Peyer's patch (tissue), 4 donors: ENCODE measurements around the gene MCEE.

Source experiments
- POLR2A ChIP-seq, 2 donors: fragments of 450-650 bp; IDR thresholded peaks; one replicate each; pipeline ENCODE4 v1.5.1; 2017; ENCODE audit warnings: antibody characterized with exemption in 2 of 2, mild to moderate bottlenecking in 2 of 2, moderate library complexity in 2 of 2
- TF ChIP-seq, protein P1 (sequence below), 6 experiments: fragments of 450-650 bp in 4 of 6; fragments of 200-600 bp in 2 of 6; sonication (generic) in 1 of 6; IDR thresholded peaks; one replicate each; pipeline ENCODE4 v1.5.1; 2017 to 2019; ENCODE audit warnings: antibody characterized with exemption in 6 of 6, mild to moderate bottlenecking in 3 of 6, moderate library complexity in 1 of 6

DNA sequence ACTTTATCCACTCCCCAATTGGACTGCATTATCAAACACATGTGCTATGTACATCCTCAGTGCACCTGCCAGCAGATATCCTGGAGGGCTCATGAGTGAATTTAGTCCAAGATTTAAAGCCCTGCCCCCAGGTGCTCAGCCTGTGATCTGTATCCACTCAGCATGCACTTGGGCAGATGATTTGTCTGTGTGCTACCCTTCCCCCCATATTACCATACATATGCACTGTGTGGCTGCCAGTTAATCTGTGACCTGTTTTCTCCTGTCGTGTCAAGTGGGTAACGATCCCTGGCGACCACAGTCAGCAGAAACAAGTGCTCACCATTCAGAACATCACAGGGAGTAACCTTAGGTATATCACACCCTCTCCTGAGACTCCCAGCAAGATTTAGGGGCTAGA, 51.4 kb downstream of the MCEE start:
- TF ChIP-seq, protein P1, sequence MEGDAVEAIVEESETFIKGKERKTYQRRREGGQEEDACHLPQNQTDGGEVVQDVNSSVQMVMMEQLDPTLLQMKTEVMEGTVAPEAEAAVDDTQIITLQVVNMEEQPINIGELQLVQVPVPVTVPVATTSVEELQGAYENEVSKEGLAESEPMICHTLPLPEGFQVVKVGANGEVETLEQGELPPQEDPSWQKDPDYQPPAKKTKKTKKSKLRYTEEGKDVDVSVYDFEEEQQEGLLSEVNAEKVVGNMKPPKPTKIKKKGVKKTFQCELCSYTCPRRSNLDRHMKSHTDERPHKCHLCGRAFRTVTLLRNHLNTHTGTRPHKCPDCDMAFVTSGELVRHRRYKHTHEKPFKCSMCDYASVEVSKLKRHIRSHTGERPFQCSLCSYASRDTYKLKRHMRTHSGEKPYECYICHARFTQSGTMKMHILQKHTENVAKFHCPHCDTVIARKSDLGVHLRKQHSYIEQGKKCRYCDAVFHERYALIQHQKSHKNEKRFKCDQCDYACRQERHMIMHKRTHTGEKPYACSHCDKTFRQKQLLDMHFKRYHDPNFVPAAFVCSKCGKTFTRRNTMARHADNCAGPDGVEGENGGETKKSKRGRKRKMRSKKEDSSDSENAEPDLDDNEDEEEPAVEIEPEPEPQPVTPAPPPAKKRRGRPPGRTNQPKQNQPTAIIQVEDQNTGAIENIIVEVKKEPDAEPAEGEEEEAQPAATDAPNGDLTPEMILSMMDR (IDR thresholded peaks at IDR 0.05): no peak
- TF ChIP-seq POLR2A (IDR thresholded peaks at IDR 0.05): no peak
